ENCODE data around the gene CHST15. TPM values are rescaled to one million over a fixed set of nuclear protein-coding genes. Genes with fewer than 3 reads are reported as not detected.

CHST15 gene
- total and polyA plus RNA-seq, 2 of the 8 experiments (the other 6 are each of a cell fraction or from before 2014, with no cell fraction given): 8.8 to 9.1 TPM

DNA sequence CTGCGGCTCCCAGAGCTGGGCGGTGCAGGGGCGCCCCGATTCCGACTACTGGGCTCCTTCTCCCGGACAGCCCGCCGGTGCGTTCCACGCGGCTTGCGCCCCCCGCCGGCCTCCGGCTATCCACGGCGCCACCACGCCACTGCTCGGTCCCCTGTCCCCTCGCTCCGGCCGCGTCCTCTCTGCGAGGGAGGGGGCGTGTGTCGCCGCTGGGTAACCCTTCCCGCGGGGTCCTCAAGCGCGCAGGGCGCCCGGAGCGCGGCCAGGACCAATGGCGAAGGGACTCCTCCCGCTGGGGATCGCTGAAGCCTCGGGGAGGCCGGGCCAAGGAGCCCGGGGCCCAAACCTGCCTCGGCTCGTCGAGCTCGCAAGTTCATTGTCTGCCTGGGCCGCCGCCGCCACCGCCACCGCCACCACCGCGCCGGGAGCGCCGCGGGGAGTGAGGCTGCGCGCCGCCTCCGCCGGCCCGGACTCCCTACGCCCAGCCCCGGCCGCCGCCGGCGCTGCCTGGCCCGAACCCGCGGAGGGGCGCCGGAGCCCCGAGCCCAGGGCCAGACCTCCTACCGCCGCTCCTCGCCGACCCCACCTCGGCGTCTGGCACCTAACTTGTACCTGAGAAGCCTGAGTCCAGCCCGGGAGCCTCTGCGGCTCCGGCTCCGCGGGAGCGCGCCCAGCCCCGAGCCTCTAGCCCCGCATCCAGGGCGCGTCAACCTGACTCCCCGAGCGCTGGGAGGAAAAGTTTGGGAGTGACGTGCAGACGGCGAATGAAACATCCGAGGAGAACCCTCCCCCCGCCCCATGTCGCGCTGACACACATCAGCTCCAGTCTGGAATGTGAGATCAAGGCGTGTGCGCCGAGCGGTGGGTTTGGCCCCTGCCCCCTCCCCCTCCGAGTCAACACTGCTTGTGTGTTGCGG, at the start of gene CHST15 (continued):
- TF ChIP-seq, protein P1, sequence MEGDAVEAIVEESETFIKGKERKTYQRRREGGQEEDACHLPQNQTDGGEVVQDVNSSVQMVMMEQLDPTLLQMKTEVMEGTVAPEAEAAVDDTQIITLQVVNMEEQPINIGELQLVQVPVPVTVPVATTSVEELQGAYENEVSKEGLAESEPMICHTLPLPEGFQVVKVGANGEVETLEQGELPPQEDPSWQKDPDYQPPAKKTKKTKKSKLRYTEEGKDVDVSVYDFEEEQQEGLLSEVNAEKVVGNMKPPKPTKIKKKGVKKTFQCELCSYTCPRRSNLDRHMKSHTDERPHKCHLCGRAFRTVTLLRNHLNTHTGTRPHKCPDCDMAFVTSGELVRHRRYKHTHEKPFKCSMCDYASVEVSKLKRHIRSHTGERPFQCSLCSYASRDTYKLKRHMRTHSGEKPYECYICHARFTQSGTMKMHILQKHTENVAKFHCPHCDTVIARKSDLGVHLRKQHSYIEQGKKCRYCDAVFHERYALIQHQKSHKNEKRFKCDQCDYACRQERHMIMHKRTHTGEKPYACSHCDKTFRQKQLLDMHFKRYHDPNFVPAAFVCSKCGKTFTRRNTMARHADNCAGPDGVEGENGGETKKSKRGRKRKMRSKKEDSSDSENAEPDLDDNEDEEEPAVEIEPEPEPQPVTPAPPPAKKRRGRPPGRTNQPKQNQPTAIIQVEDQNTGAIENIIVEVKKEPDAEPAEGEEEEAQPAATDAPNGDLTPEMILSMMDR (IDR thresholded peaks at IDR 0.05; ENCODE audit: control extremely low read depth in 1 of 3, insufficient read depth in 1 of 3, low read depth in 1 of 3, low read length in 3 of 3): no peak
- no peak for TF ChIP-seq TCF12 (IDR thresholded peaks at IDR 0.05; ENCODE audit: low read depth, low read length)
- TF ChIP-seq RXRA (IDR thresholded peaks at IDR 0.05; ENCODE audit: insufficient read depth, low read depth, low read length): no peak
- no peak for TF ChIP-seq CREB1 (IDR thresholded peaks at IDR 0.05)
- no peak for TF ChIP-seq SRF (IDR thresholded peaks at IDR 0.05; ENCODE audit: low read depth, low read length)
- no peak for TF ChIP-seq SP2 (IDR thresholded peaks at IDR 0.05; ENCODE audit: low read length)
- TF ChIP-seq SIN3A (conservative IDR thresholded peaks at IDR 0.05 in 1 of 2, IDR thresholded peaks at IDR 0.05 in 1 of 2; ENCODE audit: low read depth in 1 of 2, low read length in 2 of 2): 0 out of 4 replicates have a peak, but pooled peaks of 1 of the 2 experiments have one; percentile 30
- no peak for TF ChIP-seq CHD1 (IDR thresholded peaks at IDR 0.05; ENCODE audit: low read depth, low read length)
- TF ChIP-seq SIX5 (IDR thresholded peaks at IDR 0.05; ENCODE audit: low read depth, low read length): no peak
- TF ChIP-seq TAF1 (IDR thresholded peaks at IDR 0.05; ENCODE audit: low read depth, low read length): 0 out of 2 replicates have a peak, but pooled peaks have one; percentile 5
- TF ChIP-seq ASH2L (IDR thresholded peaks at IDR 0.05; ENCODE audit: low read length): no peak
- TF ChIP-seq KDM4A (IDR thresholded peaks at IDR 0.05; ENCODE audit: low read depth, low read length, severe bottlenecking): peak; percentile 76
